OCI-LY1 (cell line): ENCODE data around the gene CLIP2.

Source experiments
- CTCF ChIP-seq: fragments of 200-600 bp; sonication (generic), shearing (Covaris generic); IDR thresholded peaks from 2 replicates; pipeline ENCODE4 v1.5.1; 2017; ENCODE audit warnings: mild to moderate bottlenecking, antibody characterized with exemption, low read length, moderate library complexity, mixed read lengths
- EZH2 ChIP-seq: fragments of 200-600 bp; sonication (generic), shearing (Covaris generic); IDR thresholded peaks from 2 replicates; pipeline ENCODE4 v1.8.0; 2017; ENCODE audit warnings: borderline replicate concordance, mixed run types, mild to moderate bottlenecking, antibody characterized with exemption, low read length, moderate library complexity, mixed read lengths

- TF ChIP-seq CTCF (no peak), EZH2 (no peak)
Observed at GRCh38 chr7:74441801-74442200, 152.6 kb downstream of the CLIP2 start.
